Frontal cortex (tissue), 4 donors: ENCODE data around the gene BDKRB2. TPM values are rescaled to one million over a fixed set of nuclear protein-coding genes. Genes with fewer than 3 reads are reported as not detected.
"Not testable (repeated sequence)": the region's sequence is repeated elsewhere in the genome, so short reads cannot be mapped to it uniquely, and the experiment has no call there.

Source experiments
- DNase-seq, 2 donors: peaks; one replicate each; pipeline ENCODE4 v3.0.0; 2012; ENCODE audit warnings: low spot score in 2 of 2
- FAIRE-seq: peaks from 2 replicates; lab custom pipeline; 2012; peaks lifted over from hg19 to GRCh38; lab: Jason Lieb, UNC
- total RNA-seq: library from RNA; depleted of rRNA; stranded (reverse); fragments of >200 nt; gene quantifications from one replicate; pipeline ENCODE4 v1.2.3, GENCODE V29; 2014
- donor health status: control.
- donor health status: control.
- donor health status: control.

BDKRB2 gene
- total RNA-seq, 1 donor from 2014 or later = 0.41 TPM

DNA sequence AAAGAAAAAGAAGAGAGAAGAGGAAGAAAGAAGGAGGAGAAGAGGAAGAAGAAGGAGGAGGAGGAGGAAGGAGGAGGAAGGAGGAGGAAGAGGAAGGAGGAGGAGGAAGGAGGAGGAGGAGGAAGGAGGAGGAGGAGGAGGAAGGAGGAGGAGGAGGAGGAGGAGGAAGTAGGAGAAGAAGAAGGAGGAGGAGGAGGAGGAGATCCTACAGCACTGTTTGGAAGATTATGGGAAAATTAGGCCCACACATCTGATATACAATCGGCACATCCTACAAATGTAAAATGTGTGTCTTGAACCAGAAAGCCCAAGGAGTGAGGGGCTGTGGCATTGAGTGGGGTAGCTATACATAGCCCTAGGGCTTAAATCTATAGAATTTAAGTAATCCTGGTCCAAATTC is 12.0 kb downstream of the BDKRB2 start:
- no peak for FAIRE-seq
- DNase-seq = no peak

DNA sequence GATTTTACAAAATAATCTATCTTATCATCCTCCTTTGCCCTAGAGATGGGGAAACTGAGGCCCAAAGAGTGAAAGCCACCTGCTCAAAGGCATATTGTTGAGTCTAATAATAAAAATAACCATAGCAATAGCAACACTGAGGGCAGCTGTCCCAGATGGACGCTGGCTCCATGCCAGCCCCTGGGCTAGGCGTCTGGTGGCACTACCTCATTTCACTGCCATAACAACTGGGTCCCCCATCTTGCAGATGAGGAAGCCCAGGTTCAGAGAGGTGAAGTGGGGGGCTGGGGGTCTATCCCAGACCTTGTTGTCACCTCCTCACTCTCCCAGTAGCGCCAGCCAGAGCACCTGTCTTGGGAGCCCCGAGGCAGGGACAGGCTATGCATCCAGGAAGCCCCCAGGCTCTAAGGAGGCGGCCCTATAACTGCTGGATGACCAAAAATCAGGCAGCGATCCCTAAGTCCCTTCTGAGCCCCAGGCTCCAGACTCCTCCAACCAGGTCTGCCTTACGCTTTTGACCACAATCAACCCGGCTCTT is 12.8 kb downstream of the BDKRB2 start:
- FAIRE-seq (no peak), DNase-seq (no peak)

DNA sequence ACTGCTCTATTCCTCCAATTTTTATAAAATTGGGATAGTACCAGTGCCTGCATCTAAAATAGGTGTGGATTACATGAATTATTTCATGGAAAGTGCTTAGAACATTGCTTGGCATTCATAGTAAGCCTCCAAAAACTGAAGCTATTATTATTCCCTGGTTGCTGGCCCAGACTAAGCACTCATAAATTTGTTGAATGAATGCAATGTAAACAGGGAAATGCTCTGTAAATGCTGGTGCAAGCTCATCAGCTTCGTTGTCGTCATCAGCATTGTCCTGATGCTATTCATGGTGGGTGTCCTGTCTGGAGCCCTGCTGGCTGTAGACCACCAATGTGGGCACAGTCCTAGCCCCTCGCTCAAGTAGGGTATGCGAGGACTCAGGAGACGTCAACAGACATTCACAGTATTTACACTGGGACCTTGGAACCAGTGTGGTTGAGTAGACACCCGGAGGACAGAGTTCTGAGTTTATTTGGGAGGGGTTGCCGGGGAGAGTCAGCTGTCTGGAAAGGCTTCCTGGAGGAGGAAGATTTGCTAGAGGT is 16.5 kb downstream of the BDKRB2 start:
- FAIRE-seq (no peak), DNase-seq (no peak)

DNA sequence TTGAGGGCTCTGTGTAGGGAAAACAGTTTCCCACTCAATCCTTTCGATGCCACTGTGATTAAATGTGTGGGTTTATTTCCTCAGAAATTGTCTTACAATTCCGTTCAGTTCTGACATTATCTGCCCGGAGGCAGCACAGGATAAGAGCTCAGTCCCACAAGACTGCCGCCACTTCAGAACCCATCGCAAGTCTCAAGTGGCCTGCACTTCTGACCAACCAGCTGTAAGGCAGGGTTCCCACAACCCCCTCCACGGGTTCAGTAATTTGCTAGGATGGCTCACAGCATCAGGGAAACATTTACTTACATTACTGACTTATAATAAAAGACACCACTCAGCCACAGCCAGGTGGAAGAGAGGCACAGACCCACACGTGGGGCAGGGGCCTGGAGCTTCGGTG is 17.2 kb downstream of the BDKRB2 start:
- FAIRE-seq (no peak), DNase-seq (no peak)

DNA sequence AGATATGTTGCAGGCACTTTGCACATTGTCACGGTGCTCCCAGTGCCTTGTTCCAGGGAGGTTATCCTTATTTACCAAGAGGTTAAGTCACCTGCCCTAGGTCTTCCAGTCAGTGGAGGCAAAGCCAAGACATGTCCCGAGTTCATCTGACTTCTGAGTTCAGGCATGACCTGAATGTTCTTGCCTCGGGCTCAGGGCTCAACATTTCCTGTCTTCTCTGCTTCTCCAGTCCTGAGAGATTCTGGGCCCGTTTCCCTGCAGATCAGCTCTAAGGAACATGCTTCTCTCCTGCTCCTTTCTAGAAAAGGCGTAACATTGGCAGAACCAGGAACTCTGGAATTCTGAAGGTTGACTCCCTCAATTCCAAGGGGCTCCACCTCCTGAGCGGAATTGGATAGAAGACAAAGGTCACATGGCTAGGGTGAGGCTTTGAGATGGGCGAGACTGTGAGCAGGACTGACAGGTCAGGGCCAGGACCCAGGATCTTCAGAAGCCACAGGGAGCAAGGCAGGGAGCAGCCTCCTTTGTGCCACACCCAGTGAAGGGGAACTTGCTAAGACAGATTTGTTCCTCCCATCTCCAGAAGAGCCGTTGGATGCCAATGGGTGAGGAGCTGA is 19.9 kb downstream of the BDKRB2 start:
- DNase-seq = no peak
- no peak for FAIRE-seq

DNA sequence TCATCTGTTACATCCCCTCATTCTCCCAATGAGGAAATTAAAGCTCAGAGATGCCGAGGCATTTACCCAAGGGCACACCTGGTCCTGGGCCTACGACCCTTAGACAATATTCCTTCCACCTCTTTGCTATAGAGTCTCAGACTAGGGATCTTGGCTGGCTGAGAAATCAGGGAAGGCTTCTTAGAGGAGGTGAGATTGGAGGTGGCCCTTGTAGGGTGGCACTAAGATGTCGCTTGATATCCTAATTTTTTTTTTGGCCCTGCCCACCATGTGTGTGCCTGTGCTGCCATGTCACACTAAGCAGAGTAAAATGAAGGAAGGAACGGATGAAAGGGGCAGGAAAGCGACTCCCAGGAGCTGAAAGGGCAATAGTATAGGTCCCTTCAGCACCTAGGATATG is 20.6 kb downstream of the BDKRB2 start:
- DNase-seq (no peak), FAIRE-seq (no peak)

DNA sequence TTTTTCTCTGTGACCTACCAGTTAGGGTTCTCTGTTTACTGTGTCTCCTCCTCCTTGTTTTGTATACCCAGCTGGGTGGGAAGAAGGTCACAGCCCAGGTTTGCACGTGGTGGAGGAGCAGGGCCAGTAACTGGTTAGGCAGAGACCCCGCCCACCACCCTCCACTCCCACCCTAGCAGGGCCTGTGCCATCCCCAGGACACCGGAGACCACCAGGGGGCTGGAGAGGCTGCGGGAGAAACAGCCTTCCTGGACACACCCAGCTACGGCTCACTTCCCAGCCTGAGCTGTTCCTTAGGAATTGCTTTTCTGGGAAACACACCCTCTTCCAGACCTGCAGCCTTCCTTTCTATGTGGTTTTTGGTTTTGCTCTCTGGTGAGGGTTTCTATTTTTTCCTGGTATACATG is 21.1 kb downstream of the BDKRB2 start:
- no peak for FAIRE-seq
- no peak for DNase-seq

DNA sequence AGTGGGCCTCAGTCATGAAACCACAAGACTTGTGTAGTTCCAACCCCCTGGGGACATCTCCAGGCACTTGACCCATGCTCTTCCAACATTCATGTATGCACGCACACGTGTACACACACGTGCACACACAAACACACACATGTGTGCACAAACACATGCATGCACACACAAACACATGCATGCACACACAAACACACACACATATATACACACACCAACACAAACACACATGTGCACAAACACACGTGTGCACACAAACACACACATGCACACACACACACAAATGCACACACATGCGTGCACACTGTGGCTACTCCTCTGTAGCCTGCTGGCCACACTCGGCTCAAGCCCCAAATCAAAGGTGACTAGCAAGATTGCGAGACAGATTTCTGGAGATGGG is 22.8 kb downstream of the BDKRB2 start:
- no peak for FAIRE-seq

DNA sequence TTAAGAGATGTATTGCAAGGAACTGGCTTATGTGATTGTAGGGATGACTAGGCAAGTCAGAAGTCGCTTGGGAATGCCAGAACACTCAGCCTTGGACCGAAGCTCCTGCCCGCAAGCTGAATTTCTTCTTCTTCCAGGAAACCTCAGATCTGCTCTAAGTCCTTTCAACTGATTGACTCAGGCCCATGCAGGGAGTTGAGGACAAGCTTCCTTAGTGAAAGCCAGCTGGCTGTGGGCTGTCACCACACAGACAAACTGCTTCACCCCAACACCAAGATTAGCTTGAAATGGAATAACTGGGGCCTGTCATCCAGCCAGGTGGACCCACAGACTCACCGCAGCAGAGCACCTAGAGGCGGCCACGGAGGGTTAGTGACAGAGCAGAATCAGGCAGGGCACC is 24.7 kb downstream of the BDKRB2 start:
- DNase-seq (no peak), FAIRE-seq (no peak)

More for the DNA sequence above, 22.8 kb downstream of the BDKRB2 start:
- DNase-seq = no peak

DNA sequence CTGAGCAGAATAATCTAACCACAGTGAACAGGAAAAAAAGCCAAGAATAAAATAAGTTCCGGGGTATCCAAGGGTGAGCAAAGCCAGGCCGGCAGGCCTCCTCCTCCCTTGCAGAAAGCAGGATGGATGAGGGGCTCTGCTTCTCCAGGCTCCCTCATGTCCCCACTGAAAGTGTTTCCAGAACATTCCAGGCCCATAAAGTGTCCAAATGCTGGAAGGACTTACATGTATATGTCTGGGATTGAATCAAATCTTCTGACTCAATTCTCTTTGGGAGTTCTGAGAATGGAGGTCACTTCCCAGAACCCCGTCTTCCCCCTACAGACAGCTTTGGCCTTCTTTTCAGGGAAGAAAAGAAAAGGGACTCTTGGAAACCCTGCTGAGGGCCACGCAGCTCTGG is 26.4 kb downstream of the BDKRB2 start:
- no peak for FAIRE-seq
- no peak for DNase-seq

DNA sequence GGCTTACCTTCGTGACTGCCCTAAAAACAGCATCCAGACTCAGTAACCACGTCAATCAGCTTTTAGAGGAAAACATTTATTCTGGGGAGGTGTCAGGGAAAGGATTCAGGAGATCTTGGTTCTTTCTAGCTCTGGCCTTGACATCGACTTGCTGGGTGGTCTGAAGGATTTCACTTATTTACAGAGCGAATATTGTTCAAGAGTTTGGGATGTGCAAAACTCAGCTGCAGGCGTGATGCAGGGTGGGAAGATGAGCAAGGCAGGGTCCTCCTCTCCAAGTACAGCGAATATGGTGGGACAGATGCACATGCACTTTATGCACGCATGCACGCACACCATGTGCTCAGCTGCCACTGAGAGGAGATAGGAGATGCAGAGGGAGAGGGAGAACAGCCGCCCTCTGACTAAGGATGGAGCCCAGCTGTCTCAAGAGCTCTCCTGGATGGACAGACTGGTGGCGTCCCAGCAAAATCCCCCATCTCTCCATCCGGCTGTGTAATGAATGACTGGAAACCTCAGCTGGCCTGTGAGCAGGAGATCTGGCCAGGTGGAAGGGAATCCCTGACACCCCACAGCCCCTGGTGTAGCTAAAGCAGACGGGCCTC is 27.0 kb downstream of the BDKRB2 start:
- FAIRE-seq (no peak), DNase-seq (no peak)

DNA sequence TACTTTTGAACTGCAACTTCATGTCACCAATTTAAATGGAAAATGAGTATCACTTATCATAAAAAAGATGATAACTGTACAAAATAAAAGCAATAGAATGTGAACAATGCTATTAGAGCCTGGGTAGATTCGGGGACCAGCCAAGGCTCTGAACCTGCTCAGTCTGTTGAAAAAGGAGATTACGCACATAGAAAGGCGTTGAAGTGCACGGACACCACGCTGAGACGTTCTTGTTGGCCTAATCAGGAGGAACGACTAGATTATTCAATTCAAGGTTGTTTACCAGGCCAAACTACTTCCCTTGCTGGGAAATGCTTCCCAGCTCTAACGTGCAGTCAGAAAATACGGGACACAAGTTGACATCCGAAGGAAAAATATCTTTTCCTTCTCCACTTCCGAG is 27.9 kb downstream of the BDKRB2 start:
- DNase-seq = no peak
- FAIRE-seq = no peak

DNA sequence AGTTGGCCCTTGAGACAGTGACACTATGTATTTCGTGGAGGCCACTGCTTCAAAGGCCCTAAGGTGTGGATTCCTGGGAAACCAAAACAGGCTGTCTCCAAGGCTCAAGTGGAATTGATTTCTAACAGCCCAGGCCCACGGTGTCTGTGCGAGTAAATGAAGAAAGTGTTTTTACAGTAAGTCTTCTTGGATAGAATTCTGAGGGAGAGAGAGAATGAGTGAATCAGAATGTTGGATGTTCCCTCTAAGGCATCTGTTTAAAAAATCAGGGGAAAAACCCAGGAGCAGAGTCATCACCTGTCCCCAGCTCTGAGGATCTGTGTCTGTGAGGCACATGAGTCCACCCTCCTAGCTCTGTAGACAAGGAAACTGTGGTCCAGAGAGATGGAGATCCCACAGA is 29.0 kb downstream of the BDKRB2 start:
- FAIRE-seq (no peak), DNase-seq (no peak)

DNA sequence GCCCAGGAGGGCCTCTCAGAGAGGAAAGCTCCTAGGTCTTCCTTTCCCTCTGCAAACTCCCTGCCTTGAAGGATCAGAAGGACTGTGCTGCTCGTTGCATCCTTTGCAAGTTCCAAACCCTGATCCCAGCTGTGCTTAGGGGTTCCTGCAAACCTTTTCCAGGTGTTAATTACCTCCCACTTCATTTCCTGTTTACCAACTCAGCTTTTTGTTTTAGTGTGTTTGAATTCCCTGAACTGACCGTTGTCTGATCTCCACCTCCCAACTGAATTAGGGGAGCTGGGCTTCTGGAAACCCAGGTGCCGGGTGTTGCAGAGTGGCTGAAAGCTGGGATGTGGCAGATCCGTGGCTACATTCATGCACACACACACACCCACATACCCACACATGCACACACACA is 30.8 kb downstream of the BDKRB2 start:
- FAIRE-seq (no peak), DNase-seq (no peak)

DNA sequence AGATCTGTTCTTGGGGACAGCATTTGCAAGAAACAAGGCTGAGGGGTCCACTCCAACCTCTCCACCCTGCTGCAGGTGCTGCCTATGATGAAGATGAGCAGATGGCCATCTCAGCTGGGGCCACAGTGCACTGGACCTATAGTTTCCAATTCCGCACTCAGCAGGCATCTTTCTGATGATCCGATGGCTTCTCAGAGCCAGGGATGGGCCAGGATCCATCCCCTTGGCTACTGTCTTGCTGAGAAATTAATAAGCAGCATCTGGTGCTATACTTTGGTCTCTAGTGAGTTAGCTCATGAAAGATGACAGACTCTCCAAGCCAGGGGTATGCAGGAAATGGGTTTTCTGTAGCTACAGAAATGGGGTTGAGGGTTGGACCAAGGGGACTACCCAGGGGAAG is 33.0 kb downstream of the BDKRB2 start:
- FAIRE-seq (no peak), DNase-seq (no peak)

DNA sequence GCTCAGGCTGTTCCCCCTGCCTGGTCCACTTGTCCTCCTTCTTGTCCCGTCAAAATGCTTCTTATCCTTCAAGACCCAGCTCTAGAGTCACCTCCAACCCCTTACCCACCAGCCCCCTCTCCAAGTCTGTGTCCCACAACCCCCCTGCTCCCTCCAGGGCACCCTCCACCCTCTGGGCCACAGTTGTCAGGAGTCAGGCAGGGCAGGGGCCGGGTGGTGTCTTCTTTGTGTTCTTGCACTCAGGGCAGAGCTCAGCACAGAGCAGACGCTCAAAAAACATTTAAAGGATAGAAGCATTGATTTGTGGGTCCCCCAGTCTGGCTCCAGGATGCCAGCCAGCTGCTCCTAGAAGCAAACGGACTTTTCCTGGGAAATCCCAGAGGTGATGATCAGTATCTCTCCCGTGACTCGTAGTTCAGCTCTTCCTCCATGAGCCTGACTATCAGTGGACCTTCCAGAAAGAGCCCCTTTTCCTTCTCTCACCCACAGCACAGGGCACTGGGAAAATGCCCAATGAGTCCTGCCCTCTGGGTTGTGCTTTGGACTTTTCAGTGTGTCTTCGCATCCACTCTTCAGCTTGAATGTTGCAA is 34.1 kb downstream of the BDKRB2 start:
- DNase-seq (no peak), FAIRE-seq (no peak)

DNA sequence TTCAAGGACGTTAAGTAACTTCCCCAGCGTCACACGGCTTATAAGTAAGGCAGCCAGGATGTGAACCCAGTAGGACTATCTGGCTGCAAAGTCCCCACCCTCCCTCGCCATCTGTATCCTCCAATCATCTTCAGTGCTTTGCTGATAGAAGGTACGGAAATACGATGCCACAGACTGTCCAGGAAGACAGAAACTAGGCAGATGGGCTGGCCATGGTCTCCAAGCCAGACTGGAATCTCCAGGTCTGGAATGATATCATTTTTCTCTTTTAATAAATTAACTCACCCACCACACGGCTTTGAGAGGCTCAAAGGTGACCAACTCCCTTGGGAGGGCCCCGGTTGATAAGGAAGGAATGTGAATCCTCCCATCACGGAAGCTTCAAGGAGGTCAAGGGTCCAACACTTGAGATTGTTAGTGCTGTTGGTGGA is 35.1 kb downstream of the BDKRB2 start:
- FAIRE-seq (no peak), DNase-seq (no peak)

DNA sequence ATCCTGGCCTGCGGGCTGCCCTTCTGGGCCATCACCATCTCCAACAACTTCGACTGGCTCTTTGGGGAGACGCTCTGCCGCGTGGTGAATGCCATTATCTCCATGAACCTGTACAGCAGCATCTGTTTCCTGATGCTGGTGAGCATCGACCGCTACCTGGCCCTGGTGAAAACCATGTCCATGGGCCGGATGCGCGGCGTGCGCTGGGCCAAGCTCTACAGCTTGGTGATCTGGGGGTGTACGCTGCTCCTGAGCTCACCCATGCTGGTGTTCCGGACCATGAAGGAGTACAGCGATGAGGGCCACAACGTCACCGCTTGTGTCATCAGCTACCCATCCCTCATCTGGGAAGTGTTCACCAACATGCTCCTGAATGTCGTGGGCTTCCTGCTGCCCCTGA is 36.0 kb downstream of the BDKRB2 start:
- DNase-seq = no peak
- no peak for FAIRE-seq

DNA sequence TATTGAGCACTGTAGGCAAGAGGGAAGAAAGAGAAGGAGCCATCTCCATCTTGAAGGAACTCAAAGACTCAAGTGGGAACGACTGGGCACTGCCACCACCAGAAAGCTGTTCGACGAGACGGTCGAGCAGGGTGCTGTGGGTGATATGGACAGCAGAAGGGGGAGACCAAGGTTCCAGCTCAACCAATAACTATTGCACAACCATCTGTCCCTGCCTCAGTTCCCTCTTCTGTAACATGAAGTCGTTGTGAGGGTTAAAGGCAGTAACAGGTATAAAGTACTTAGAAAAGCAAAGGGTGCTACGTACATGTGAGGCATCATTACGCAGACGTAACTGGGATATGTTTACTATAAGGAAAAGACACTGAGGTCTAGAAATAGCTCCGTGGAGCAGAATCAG is 37.5 kb downstream of the BDKRB2 start:
- FAIRE-seq = no peak
- DNase-seq = no peak

DNA sequence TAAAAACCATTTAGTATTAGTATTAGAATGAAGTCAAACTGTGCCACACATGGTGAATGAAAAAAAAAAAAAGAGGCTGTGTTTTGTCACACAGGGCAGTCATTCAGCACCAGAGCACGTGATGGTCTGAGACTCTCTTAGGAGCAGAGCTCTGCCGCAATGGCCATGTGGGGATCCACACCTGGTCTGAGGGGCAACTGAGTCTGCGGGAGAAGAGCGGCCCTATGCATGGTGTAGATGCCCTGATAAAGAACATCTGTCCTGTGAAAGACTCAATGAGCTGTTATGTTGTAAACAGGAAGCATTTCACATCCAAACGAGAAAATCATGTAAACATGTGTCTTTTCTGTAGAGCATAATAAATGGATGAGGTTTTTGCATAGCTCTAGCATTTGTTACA is 39.1 kb downstream of the BDKRB2 start:
- DNase-seq = no peak
- no peak for FAIRE-seq

DNA sequence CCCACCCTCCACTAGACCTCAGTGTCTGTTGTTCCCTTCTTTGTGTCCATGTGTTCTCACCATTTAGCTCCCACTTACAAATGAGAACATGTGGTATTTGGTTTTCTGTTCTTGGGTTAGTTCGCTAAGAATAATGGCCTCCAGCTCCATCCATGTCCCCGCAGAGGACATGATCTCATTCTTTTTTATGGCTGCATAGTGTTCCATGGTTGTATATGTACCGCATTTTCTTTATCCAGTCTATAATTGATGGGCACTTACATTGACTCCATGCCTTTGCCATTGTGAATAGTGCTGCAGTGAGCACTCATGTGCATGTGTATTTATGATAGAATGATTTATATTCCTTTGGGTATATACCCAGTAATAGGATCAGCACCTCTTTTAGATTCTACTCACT is 40.4 kb downstream of the BDKRB2 start:
- not testable (repeated sequence) for FAIRE-seq, DNase-seq
